HL-60 (cell line): Measurements from ENCODE around the gene CACNG4.

ENCODE experiments used
- CTCF ChIP-seq: IDR thresholded peaks from one replicate; pipeline ENCODE4 v1.5.1; 2011; ENCODE audit warnings: low read length, control low read depth, inconsistent platforms; ENCODE audit not compliant: insufficient read depth
- REST ChIP-seq: IDR thresholded peaks from 2 replicates; pipeline ENCODE4 v1.6.1; 2012; ENCODE audit warnings: low read depth; ENCODE audit not compliant: insufficient replicate concordance

- TF ChIP-seq CTCF = no peak
- TF ChIP-seq REST = no peak
These were observed 11.3 kb downstream of the CACNG4 start for GRCh38 chr17:66975614-66976378.
